Measurements from ENCODE around the gene OR10A3. TPM values are rescaled to one million over a fixed set of nuclear protein-coding genes. Genes with fewer than 3 reads are reported as not detected.

OR10A3 gene
- total RNA-seq, 5 donors from 2014 or later (not counting 1 experiment from before 2014, with no cell fraction given): not detected

GRCh38 chr11:7924536-7924935 is 17.0 kb downstream of the OR10A3 start:
- no peak overlapping the region for H3K27ac Mint-ChIP-seq
- no peaks in the 10 kb centered on the region for H3K9me3 Mint-ChIP-seq
- H3K4me3 Mint-ChIP-seq: no peak overlapping the region
- Histone ChIP-seq H3K4me1 (ENCODE audit: control insufficient read depth in 1 of 2, extremely low read depth in 1 of 2, insufficient read depth in 2 of 2, low read length in 2 of 2) (no peaks in the 10 kb centered on the region), H3K9me3 (no peaks in the 10 kb centered on the region), H3K27me3 (replicated peaks in 1 of 2; ENCODE audit: control insufficient read depth in 2 of 2, extremely low read depth in 1 of 2, insufficient read depth in 2 of 2, low read length in 1 of 2) (peaks cover 0 to 4% of the 10 kb centered on the region in 2 experiments), H3K4me3 (ENCODE audit: control insufficient read depth in 1 of 2, extremely low read depth in 1 of 2, low read length in 1 of 2) (no peak overlapping the region), H3K36me3 (ENCODE audit: control insufficient read depth in 2 of 2, extremely low read depth in 1 of 2, insufficient read depth in 1 of 2, low read length in 1 of 2) (no peaks in the 10 kb centered on the region), H3K27ac (ENCODE audit: low read length) (no peak overlapping the region)
- no peak for ATAC-seq (replicated peaks in 1 of 4)
- no CpG with 5 or more reads among the region's 2 CpGs for whole genome bisulfite sequencing (ENCODE audit: insufficient coverage)
- no peaks in the 10 kb centered on the region for H3K36me3 Mint-ChIP-seq
- H3K27me3 Mint-ChIP-seq: peaks cover 14 to 15% of the 10 kb centered on the region in 2 donors
- POLR2A ChIA-PET: interaction anchor here in 1 of 2 donors (0.6 kb wide), 1 partner anchor 53 kb away, joined by 4 read pairs; no protein-coding TSS in a partner anchor
- no peaks in the 10 kb centered on the region for H3K4me1 Mint-ChIP-seq
- CTCF ChIA-PET: no interaction called here
- no peak for DNase-seq

GRCh38 chr11:7918141-7918540 is 23.4 kb downstream of the OR10A3 start:
- no CpG with 5 or more reads among the region's 2 CpGs for WGBS (ENCODE audit: insufficient coverage)
- H3K27me3 Mint-ChIP-seq: peaks cover 3 to 21% of the 10 kb centered on the region in 2 donors

GRCh38 chr11:7911011-7911410 is 30.5 kb downstream of the OR10A3 start:
- Mint-ChIP-seq H3K27me3 (peaks cover 24 to 42% of the 10 kb centered on the region in 2 donors), H3K4me3 (no peak overlapping the region), H3K27ac (no peak overlapping the region), H3K4me1 (no peaks in the 10 kb centered on the region), H3K9me3 (no peaks in the 10 kb centered on the region), H3K36me3 (no peaks in the 10 kb centered on the region)
- ATAC-seq (replicated peaks in 1 of 4): no peak
- POLR2A ChIA-PET: no interaction called here
- CTCF ChIA-PET: no interaction called here
- Histone ChIP-seq H3K4me1 (ENCODE audit: control insufficient read depth in 1 of 2, extremely low read depth in 1 of 2, insufficient read depth in 2 of 2, low read length in 2 of 2) (no peaks in the 10 kb centered on the region), H3K9me3 (no peaks in the 10 kb centered on the region), H3K27ac (ENCODE audit: low read length) (no peak overlapping the region), H3K27me3 (replicated peaks in 1 of 2; ENCODE audit: control insufficient read depth in 2 of 2, extremely low read depth in 1 of 2, insufficient read depth in 2 of 2, low read length in 1 of 2) (peaks cover 0 to 3% of the 10 kb centered on the region in 2 experiments), H3K36me3 (ENCODE audit: control insufficient read depth in 2 of 2, extremely low read depth in 1 of 2, insufficient read depth in 1 of 2, low read length in 1 of 2) (no peaks in the 10 kb centered on the region), H3K4me3 (ENCODE audit: control insufficient read depth in 1 of 2, extremely low read depth in 1 of 2, low read length in 1 of 2) (no peak overlapping the region)
- DNase-seq: no peak

More at GRCh38 chr11:7918141-7918540, 23.4 kb downstream of the OR10A3 start:
- no peaks in the 10 kb centered on the region for H3K36me3 Mint-ChIP-seq
- CTCF ChIA-PET: no interaction called here
- DNase-seq: no peak
- no peaks in the 10 kb centered on the region for H3K27me3 ChIP-seq (replicated peaks in 1 of 2; ENCODE audit: control insufficient read depth in 2 of 2, extremely low read depth in 1 of 2, insufficient read depth in 2 of 2, low read length in 1 of 2)
- no peaks in the 10 kb centered on the region for H3K36me3 ChIP-seq (ENCODE audit: control insufficient read depth in 2 of 2, extremely low read depth in 1 of 2, insufficient read depth in 1 of 2, low read length in 1 of 2)
- POLR2A ChIA-PET: no interaction called here
- no peak overlapping the region for H3K4me3 ChIP-seq (ENCODE audit: control insufficient read depth in 1 of 2, extremely low read depth in 1 of 2, low read length in 1 of 2)
- H3K9me3 Mint-ChIP-seq: no peaks in the 10 kb centered on the region
- no peak overlapping the region for H3K4me3 Mint-ChIP-seq
- no peaks in the 10 kb centered on the region for H3K9me3 ChIP-seq
- H3K4me1 Mint-ChIP-seq: no peaks in the 10 kb centered on the region
- H3K27ac ChIP-seq (ENCODE audit: low read length): no peak overlapping the region
- H3K27ac Mint-ChIP-seq: no peak overlapping the region
- no peaks in the 10 kb centered on the region for H3K4me1 ChIP-seq (ENCODE audit: control insufficient read depth in 1 of 2, extremely low read depth in 1 of 2, insufficient read depth in 2 of 2, low read length in 2 of 2)
- no peak for ATAC-seq (replicated peaks in 1 of 4)

- ChIA-PET CTCF (no interaction called here), POLR2A (no interaction called here)
- Mint-ChIP-seq H3K9me3 (no peaks in the 10 kb centered on the region), H3K4me1 (no peaks in the 10 kb centered on the region), H3K36me3 (no peaks in the 10 kb centered on the region), H3K4me3 (no peak overlapping the region), H3K27ac (no peak overlapping the region), H3K27me3 (peaks cover 22 to 47% of the 10 kb centered on the region in 2 donors)
- Histone ChIP-seq H3K4me3 (ENCODE audit: control insufficient read depth in 1 of 2, extremely low read depth in 1 of 2, low read length in 1 of 2) (no peak overlapping the region), H3K27me3 (replicated peaks in 1 of 2; ENCODE audit: control insufficient read depth in 2 of 2, extremely low read depth in 1 of 2, insufficient read depth in 2 of 2, low read length in 1 of 2) (peaks cover 0 to 9% of the 10 kb centered on the region in 2 experiments), H3K36me3 (ENCODE audit: control insufficient read depth in 2 of 2, extremely low read depth in 1 of 2, insufficient read depth in 1 of 2, low read length in 1 of 2) (no peaks in the 10 kb centered on the region), H3K27ac (ENCODE audit: low read length) (no peak overlapping the region), H3K9me3 (no peaks in the 10 kb centered on the region), H3K4me1 (ENCODE audit: control insufficient read depth in 1 of 2, extremely low read depth in 1 of 2, insufficient read depth in 2 of 2, low read length in 2 of 2) (no peaks in the 10 kb centered on the region)
- no CpG with 5 or more reads among the region's 2 CpGs for WGBS (ENCODE audit: insufficient coverage)
- ATAC-seq (replicated peaks in 1 of 4) (no peak), DNase-seq (no peak)
Observed at GRCh38 chr11:7910286-7910788, 31.2 kb downstream of the OR10A3 start.

- Mint-ChIP-seq H3K4me1 (no peaks in the 10 kb centered on the region), H3K27me3 (peaks cover 22 to 43% of the 10 kb centered on the region in 2 donors), H3K4me3 (no peak overlapping the region), H3K36me3 (no peaks in the 10 kb centered on the region), H3K27ac (no peak overlapping the region), H3K9me3 (no peaks in the 10 kb centered on the region)
- H3K4me3 ChIP-seq (ENCODE audit: control insufficient read depth in 1 of 2, extremely low read depth in 1 of 2, low read length in 1 of 2): no peak overlapping the region
- H3K4me1 ChIP-seq (ENCODE audit: control insufficient read depth in 1 of 2, extremely low read depth in 1 of 2, insufficient read depth in 2 of 2, low read length in 2 of 2): no peaks in the 10 kb centered on the region
- ATAC-seq (replicated peaks in 1 of 4): no peak
- peaks cover 0 to 9% of the 10 kb centered on the region in 2 experiments for H3K27me3 ChIP-seq (replicated peaks in 1 of 2; ENCODE audit: control insufficient read depth in 2 of 2, extremely low read depth in 1 of 2, insufficient read depth in 2 of 2, low read length in 1 of 2)
- POLR2A ChIA-PET: interaction anchor here in 1 of 2 donors (0.7 kb wide), 1 partner anchor 20 kb away, joined by 3 read pairs; no protein-coding TSS in a partner anchor
- no peak overlapping the region for H3K27ac ChIP-seq (ENCODE audit: low read length)
- WGBS (ENCODE audit: insufficient coverage): 56% methylated on average over 1 of the region's 2 CpGs
- no peaks in the 10 kb centered on the region for H3K36me3 ChIP-seq (ENCODE audit: control insufficient read depth in 2 of 2, extremely low read depth in 1 of 2, insufficient read depth in 1 of 2, low read length in 1 of 2)
- CTCF ChIA-PET: no interaction called here
- H3K9me3 ChIP-seq: no peaks in the 10 kb centered on the region
- DNase-seq: no peak
Observed at GRCh38 chr11:7909585-7910285, 31.8 kb downstream of the OR10A3 start.

GRCh38 chr11:7907121-7907520 is 34.4 kb downstream of the OR10A3 start:
- no peak overlapping the region for H3K4me3 Mint-ChIP-seq
- no peak overlapping the region for H3K27ac Mint-ChIP-seq
- no peaks in the 10 kb centered on the region for H3K4me1 Mint-ChIP-seq
- Histone ChIP-seq H3K4me1 (ENCODE audit: control insufficient read depth in 1 of 2, extremely low read depth in 1 of 2, insufficient read depth in 2 of 2, low read length in 2 of 2) (no peaks in the 10 kb centered on the region), H3K27me3 (replicated peaks in 1 of 2; ENCODE audit: control insufficient read depth in 2 of 2, extremely low read depth in 1 of 2, insufficient read depth in 2 of 2, low read length in 1 of 2) (peaks cover 0 to 9% of the 10 kb centered on the region in 2 experiments), H3K9me3 (no peaks in the 10 kb centered on the region), H3K4me3 (ENCODE audit: control insufficient read depth in 1 of 2, extremely low read depth in 1 of 2, low read length in 1 of 2) (no peak overlapping the region), H3K36me3 (ENCODE audit: control insufficient read depth in 2 of 2, extremely low read depth in 1 of 2, insufficient read depth in 1 of 2, low read length in 1 of 2) (no peaks in the 10 kb centered on the region), H3K27ac (ENCODE audit: low read length) (no peak overlapping the region)
- WGBS (ENCODE audit: insufficient coverage): no CpG with 5 or more reads among the region's 3 CpGs
- peaks cover 29 to 39% of the 10 kb centered on the region in 2 donors for H3K27me3 Mint-ChIP-seq
- H3K36me3 Mint-ChIP-seq: no peaks in the 10 kb centered on the region
- POLR2A ChIA-PET: no interaction called here
- H3K9me3 Mint-ChIP-seq: no peaks in the 10 kb centered on the region
- DNase-seq (no peak), ATAC-seq (replicated peaks in 1 of 4) (no peak)
- CTCF ChIA-PET: no interaction called here

Data from T-cell (primary cell).